Chondrocyte (in vitro differentiated cells): ENCODE results near the gene ABHD14A. TPM values are rescaled to one million over a fixed set of nuclear protein-coding genes. Genes with fewer than 3 reads are reported as not detected.

ENCODE experiments used
- DNase-seq: peaks from one replicate; pipeline ENCODE4 v3.0.0; 2021; ENCODE audit warnings: mixed read lengths, low spot score
- H3K27ac Mint-ChIP-seq: one replicate; pipeline ENCODE4 v1.8.0; 2021; ENCODE audit warnings: mild to moderate bottlenecking, moderate library complexity, mixed read lengths; ENCODE audit not compliant: unreplicated experiment
- H3K27me3 Mint-ChIP-seq: 2 replicates; pipeline ENCODE4 v1.8.0; 2021; ENCODE audit warnings: low read depth, mixed read lengths
- H3K36me3 Mint-ChIP-seq: 2 replicates; pipeline ENCODE4 v1.8.0; 2021; ENCODE audit warnings: low read depth, mixed read lengths
- H3K4me1 Mint-ChIP-seq: 2 replicates; pipeline ENCODE4 v1.8.0; 2021; ENCODE audit warnings: low read depth, mild to moderate bottlenecking, mixed read lengths
- H3K4me3 Mint-ChIP-seq: one replicate; pipeline ENCODE4 v1.8.0; 2021; ENCODE audit warnings: mild to moderate bottlenecking, moderate library complexity, mixed read lengths; ENCODE audit not compliant: unreplicated experiment
- H3K9me3 Mint-ChIP-seq: 2 replicates; pipeline ENCODE4 v1.8.0; 2021; ENCODE audit warnings: low read depth, mixed read lengths
- total RNA-seq: library from RNA; stranded (reverse); gene quantifications from 3 replicates; pipeline ENCODE4 v1.2.1, GENCODE V29; 2021
- TF ChIP-seq, protein P1 (sequence below): fragments of 200-600 bp; sonication (generic); IDR thresholded peaks from 2 replicates; pipeline ENCODE4 v1.5.0; 2021; ENCODE audit warnings: antibody characterized with exemption, mild to moderate bottlenecking, moderate library complexity

Gene ABHD14A
- total RNA-seq, 1 donor from 2014 or later: 10.2 TPM

DNA sequence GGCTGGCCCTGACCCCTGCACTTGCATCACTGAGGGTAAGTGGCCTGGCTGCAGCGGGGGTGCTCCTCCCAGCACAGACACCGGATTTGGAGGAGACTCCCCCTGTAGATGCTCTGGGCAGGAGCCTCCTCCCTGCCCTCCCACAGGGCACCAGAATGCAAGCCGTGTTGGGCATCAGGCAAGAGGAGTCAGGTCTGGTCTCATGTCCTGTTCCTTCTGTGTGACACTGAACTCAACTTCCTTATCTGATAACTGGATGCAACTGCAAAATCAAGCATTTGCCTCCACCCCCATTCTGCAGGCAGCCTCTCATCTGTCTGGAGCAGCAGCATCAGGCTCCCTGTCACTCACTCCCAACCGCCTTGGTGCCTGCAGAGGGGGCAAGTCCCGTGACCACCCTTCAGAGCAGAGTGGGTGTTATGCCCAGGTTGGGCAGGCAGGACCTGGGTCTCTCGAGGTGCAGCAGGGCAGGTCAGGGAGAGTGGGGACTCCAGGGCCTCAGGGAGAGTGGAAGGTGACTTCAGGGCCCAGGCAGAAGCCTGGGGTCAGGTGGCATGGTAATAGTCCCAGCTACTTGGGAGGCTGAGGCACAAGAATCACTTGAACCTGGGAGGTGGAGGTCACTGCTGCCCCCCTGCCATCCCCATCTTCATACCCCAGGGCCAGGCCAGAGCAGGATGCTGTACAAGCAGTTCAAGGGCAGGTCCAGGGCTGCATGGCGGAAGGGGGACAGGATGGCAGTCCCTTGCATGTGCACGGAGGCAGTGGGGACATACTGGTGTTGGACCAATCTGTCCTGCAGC is 31.4 kb downstream of the ABHD14A start:
- TF ChIP-seq, protein P1, sequence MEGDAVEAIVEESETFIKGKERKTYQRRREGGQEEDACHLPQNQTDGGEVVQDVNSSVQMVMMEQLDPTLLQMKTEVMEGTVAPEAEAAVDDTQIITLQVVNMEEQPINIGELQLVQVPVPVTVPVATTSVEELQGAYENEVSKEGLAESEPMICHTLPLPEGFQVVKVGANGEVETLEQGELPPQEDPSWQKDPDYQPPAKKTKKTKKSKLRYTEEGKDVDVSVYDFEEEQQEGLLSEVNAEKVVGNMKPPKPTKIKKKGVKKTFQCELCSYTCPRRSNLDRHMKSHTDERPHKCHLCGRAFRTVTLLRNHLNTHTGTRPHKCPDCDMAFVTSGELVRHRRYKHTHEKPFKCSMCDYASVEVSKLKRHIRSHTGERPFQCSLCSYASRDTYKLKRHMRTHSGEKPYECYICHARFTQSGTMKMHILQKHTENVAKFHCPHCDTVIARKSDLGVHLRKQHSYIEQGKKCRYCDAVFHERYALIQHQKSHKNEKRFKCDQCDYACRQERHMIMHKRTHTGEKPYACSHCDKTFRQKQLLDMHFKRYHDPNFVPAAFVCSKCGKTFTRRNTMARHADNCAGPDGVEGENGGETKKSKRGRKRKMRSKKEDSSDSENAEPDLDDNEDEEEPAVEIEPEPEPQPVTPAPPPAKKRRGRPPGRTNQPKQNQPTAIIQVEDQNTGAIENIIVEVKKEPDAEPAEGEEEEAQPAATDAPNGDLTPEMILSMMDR: no peak
- Mint-ChIP-seq H3K4me3 (no peak overlapping the region), H3K4me1 (peaks cover 22% of the 10 kb centered on the region), H3K27me3 (no peaks in the 10 kb centered on the region), H3K27ac (no peak overlapping the region), H3K9me3 (no peaks in the 10 kb centered on the region), H3K36me3 (no peaks in the 10 kb centered on the region)
- no peak for DNase-seq

GRCh38 chr3:52006820-52007133 is 31.9 kb downstream of the ABHD14A start:
- Mint-ChIP-seq H3K9me3 (no peaks in the 10 kb centered on the region), H3K4me1 (peaks cover 22% of the 10 kb centered on the region), H3K4me3 (no peak overlapping the region), H3K27ac (no peak overlapping the region), H3K36me3 (no peaks in the 10 kb centered on the region), H3K27me3 (no peaks in the 10 kb centered on the region)
- TF ChIP-seq, protein P1: no peak
- DNase-seq: no peak

- no peak overlapping the region for H3K4me3 Mint-ChIP-seq
- H3K4me1 Mint-ChIP-seq: peaks cover 22% of the 10 kb centered on the region
- H3K36me3 Mint-ChIP-seq: no peaks in the 10 kb centered on the region
- no peak overlapping the region for H3K27ac Mint-ChIP-seq
- H3K9me3 Mint-ChIP-seq: no peaks in the 10 kb centered on the region
- DNase-seq: no peak
- no peaks in the 10 kb centered on the region for H3K27me3 Mint-ChIP-seq
- TF ChIP-seq, protein P1: no peak
Measured at GRCh38 chr3:52007291-52007690, 32.4 kb downstream of the ABHD14A start.

DNA sequence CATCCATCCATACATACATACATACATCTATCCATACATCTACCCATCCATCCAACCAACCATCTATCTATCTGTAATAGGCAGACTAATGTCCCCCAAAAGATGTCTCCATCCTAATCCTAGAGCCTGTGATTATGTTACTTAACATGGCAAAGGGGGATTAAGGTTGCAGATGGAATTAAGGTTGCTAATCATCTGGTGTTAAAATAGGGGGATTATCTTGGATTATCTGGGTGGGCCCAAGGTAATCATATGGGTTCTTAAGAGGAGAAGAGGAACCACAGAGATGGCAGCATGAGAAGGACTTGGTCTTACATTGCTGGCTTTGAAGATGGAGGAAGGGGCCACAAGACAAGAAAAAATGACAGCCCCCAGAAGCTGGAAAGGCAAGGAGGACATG is 35.6 kb downstream of the ABHD14A start:
- Mint-ChIP-seq H3K4me3 (no peak overlapping the region), H3K4me1 (peaks cover 9% of the 10 kb centered on the region), H3K27me3 (no peaks in the 10 kb centered on the region), H3K27ac (no peak overlapping the region), H3K9me3 (no peaks in the 10 kb centered on the region), H3K36me3 (no peaks in the 10 kb centered on the region)
- TF ChIP-seq, protein P1: no peak
- no peak for DNase-seq

DNA sequence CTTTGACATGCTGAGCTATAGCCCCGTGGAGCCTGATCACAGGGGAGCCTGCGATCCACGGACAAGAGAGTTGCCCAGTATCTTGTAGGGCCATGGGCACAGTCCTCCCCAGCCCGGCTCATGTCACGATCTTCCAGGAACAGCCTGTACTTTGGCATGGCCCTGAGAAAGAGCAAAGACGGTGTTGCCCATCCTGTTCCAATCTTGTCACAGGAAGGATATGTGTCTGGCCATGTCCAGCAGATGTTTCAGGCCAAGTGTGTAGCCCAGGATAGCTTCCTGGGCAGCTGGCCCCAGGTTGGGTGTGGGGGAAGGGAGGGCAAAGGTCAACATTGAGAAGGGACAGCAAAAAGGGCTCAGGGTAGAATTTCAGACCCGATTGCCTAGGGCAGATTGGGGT is 37.8 kb downstream of the ABHD14A start:
- H3K4me3 Mint-ChIP-seq: no peak overlapping the region
- no peaks in the 10 kb centered on the region for H3K27me3 Mint-ChIP-seq
- H3K9me3 Mint-ChIP-seq: no peaks in the 10 kb centered on the region
- peak overlapping the region; percentile 65 for H3K27ac Mint-ChIP-seq
- H3K36me3 Mint-ChIP-seq: no peaks in the 10 kb centered on the region
- H3K4me1 Mint-ChIP-seq: peaks cover 3% of the 10 kb centered on the region
- no peak for DNase-seq
- TF ChIP-seq, protein P1: no peak
